ENCODE data around the gene FBLN7. TPM values are rescaled to one million over a fixed set of nuclear protein-coding genes. Genes with fewer than 3 reads are reported as not detected.

The FBLN7 gene
- total RNA-seq, 2 experiments from 2014 or later = 0.25 TPM; not detected in 1

GRCh38 chr2:112195950-112196349, 57.8 kb downstream of the FBLN7 start:
- POLR2A ChIA-PET = no interaction called here
- Histone ChIP-seq H3K36me3 (ENCODE audit: insufficient read depth, low read length) (no peaks in the 10 kb centered on the region), H3K27ac (ENCODE audit: low read depth, low read length, poor library complexity, severe bottlenecking) (no peak overlapping the region), H3K9me3 (ENCODE audit: low read length) (no peaks in the 10 kb centered on the region), H3K4me3 (ENCODE audit: low read depth, low read length, poor library complexity, severe bottlenecking) (no peak overlapping the region), H3K9me2 (ENCODE audit: insufficient read depth, low read length) (no peaks in the 10 kb centered on the region), H2AFZ (ENCODE audit: low read length) (no peak overlapping the region), H3K79me2 (ENCODE audit: insufficient read depth, low read depth, low read length) (no peaks in the 10 kb centered on the region), H3K4me1 (ENCODE audit: insufficient read depth, low read length, poor library complexity, severe bottlenecking) (no peaks in the 10 kb centered on the region), H3K4me2 (ENCODE audit: low read length) (no peak overlapping the region), H4K20me1 (ENCODE audit: insufficient read depth, low read length) (no peaks in the 10 kb centered on the region)
- intact Hi-C loops (cut with micrococcal nuclease; ENCODE audit: unreplicated experiment) = loop anchor here (10.0 kb wide), 1 partner anchor 71 kb away; no protein-coding TSS in a partner anchor
- no peak for TF ChIP-seq EZH2phosphoT487 (IDR thresholded peaks at IDR 0.05; ENCODE audit: borderline replicate concordance, low read depth, low read length)
- no peak for TF ChIP-seq CTCF (conservative IDR thresholded peaks at IDR 0.05; ENCODE audit: low read length)
- BruUV-seq (replicated peaks) = no TSS peak
- no peak for DNase-seq (ENCODE audit: low spot score)
- CTCF ChIA-PET (ENCODE audit: unreplicated experiment) = no interaction called here

GRCh38 chr2:112197868-112198267, 59.7 kb downstream of the FBLN7 start:
- no peaks in the 10 kb centered on the region for H3K79me2 ChIP-seq (ENCODE audit: insufficient read depth, low read depth, low read length)
- H3K27ac ChIP-seq (ENCODE audit: low read depth, low read length, poor library complexity, severe bottlenecking) = no peak overlapping the region
- DNase-seq (ENCODE audit: low spot score) = no peak
- TF ChIP-seq CTCF (conservative IDR thresholded peaks at IDR 0.05; ENCODE audit: low read length) (no peak), EZH2phosphoT487 (IDR thresholded peaks at IDR 0.05; ENCODE audit: borderline replicate concordance, low read depth, low read length) (no peak)
- no peak overlapping the region for H2AFZ ChIP-seq (ENCODE audit: low read length)
- CTCF ChIA-PET (ENCODE audit: unreplicated experiment) = no interaction called here
- no peaks in the 10 kb centered on the region for H3K4me1 ChIP-seq (ENCODE audit: insufficient read depth, low read length, poor library complexity, severe bottlenecking)
- BruUV-seq (replicated peaks) = no TSS peak
- no peaks in the 10 kb centered on the region for H3K9me2 ChIP-seq (ENCODE audit: insufficient read depth, low read length)
- H3K36me3 ChIP-seq (ENCODE audit: insufficient read depth, low read length) = no peaks in the 10 kb centered on the region
- no peak overlapping the region for H3K4me2 ChIP-seq (ENCODE audit: low read length)
- intact Hi-C loops (cut with micrococcal nuclease; ENCODE audit: unreplicated experiment) = loop anchor here (10.0 kb wide), 1 partner anchor 73 kb away; no protein-coding TSS in a partner anchor
- H4K20me1 ChIP-seq (ENCODE audit: insufficient read depth, low read length) = no peaks in the 10 kb centered on the region
- no peaks in the 10 kb centered on the region for H3K9me3 ChIP-seq (ENCODE audit: low read length)
- H3K4me3 ChIP-seq (ENCODE audit: low read depth, low read length, poor library complexity, severe bottlenecking) = no peak overlapping the region
- POLR2A ChIA-PET = interaction anchor here (0.7 kb wide), 1 partner anchor 76 kb away, joined by 4 read pairs; no protein-coding TSS in a partner anchor

GRCh38 chr2:112198780-112199179, 60.6 kb downstream of the FBLN7 start:
- intact Hi-C loops (cut with micrococcal nuclease; ENCODE audit: unreplicated experiment) = loop anchor here (10.0 kb wide), 1 partner anchor 74 kb away; no protein-coding TSS in a partner anchor
- no TSS peak for BruUV-seq (replicated peaks)
- Histone ChIP-seq H3K4me2 (ENCODE audit: low read length) (no peak overlapping the region), H3K4me3 (ENCODE audit: low read depth, low read length, poor library complexity, severe bottlenecking) (no peak overlapping the region), H3K27ac (ENCODE audit: low read depth, low read length, poor library complexity, severe bottlenecking) (no peak overlapping the region), H3K9me2 (ENCODE audit: insufficient read depth, low read length) (no peaks in the 10 kb centered on the region), H3K9me3 (ENCODE audit: low read length) (peaks cover under 1% of the 10 kb centered on the region; the same call in 1 of the 2 replicates), H3K79me2 (ENCODE audit: insufficient read depth, low read depth, low read length) (no peaks in the 10 kb centered on the region), H3K4me1 (ENCODE audit: insufficient read depth, low read length, poor library complexity, severe bottlenecking) (no peaks in the 10 kb centered on the region), H4K20me1 (ENCODE audit: insufficient read depth, low read length) (no peaks in the 10 kb centered on the region), H2AFZ (ENCODE audit: low read length) (no peak overlapping the region), H3K36me3 (ENCODE audit: insufficient read depth, low read length) (no peaks in the 10 kb centered on the region)
- no peak for TF ChIP-seq CTCF (conservative IDR thresholded peaks at IDR 0.05; ENCODE audit: low read length)
- ChIA-PET CTCF (ENCODE audit: unreplicated experiment) (no interaction called here), POLR2A (no interaction called here)
- DNase-seq (ENCODE audit: low spot score) = no peak
